Neural progenitor cell (in vitro differentiated cells): ENCODE results near the gene LARGE2. TPM values are rescaled to one million over a fixed set of nuclear protein-coding genes. Genes with fewer than 3 reads are reported as not detected.
A peak's percentile ranks its signal among the peaks of the same experiment; 100 is the strongest.

ENCODE experiments used
- DNase-seq: peaks from one replicate; pipeline ENCODE4 v3.0.0-alpha.2; 2016; ENCODE audit warnings: low spot score
- H2AFZ ChIP-seq: fragments of 200-600 bp; sonication (generic); replicated peaks from 2 replicates; pipeline ENCODE4 v1.6.1; 2016; ENCODE audit warnings: antibody characterized with exemption
- H3F3A ChIP-seq: fragments of 200-600 bp; sonication (generic); 2 replicates; pipeline ENCODE4 v1.6.1; 2016; ENCODE audit warnings: antibody characterized with exemption, low read depth
- H3K27ac ChIP-seq: fragments of 200-600 bp; sonication (generic); 2 replicates; pipeline ENCODE4 v1.5.1; 2016; ENCODE audit warnings: mild to moderate bottlenecking
- H3K27me3 ChIP-seq: fragments of 200-600 bp; sonication (generic); 2 replicates; pipeline ENCODE4 v1.6.1; 2016; ENCODE audit warnings: mild to moderate bottlenecking, moderate library complexity
- H3K36me3 ChIP-seq: fragments of 200-600 bp; sonication (generic); 2 replicates; pipeline ENCODE4 v1.5.1; 2016
- H3K4me1 ChIP-seq: fragments of 200-600 bp; sonication (generic); 2 replicates; pipeline ENCODE4 v1.6.1; 2016; ENCODE audit warnings: mixed run types
- H3K4me2 ChIP-seq: fragments of 200-600 bp; sonication (generic); 2 replicates; pipeline ENCODE4 v1.6.1; 2016
- H3K4me3 ChIP-seq: fragments of 200-600 bp; sonication (generic); 2 replicates; pipeline ENCODE4 v1.5.1; 2016
- H3K79me2 ChIP-seq: fragments of 200-600 bp; sonication (generic); 2 replicates; pipeline ENCODE4 v1.6.1; 2016; ENCODE audit warnings: low read depth
- H3K9ac ChIP-seq: fragments of 200-600 bp; sonication (generic); 2 replicates; pipeline ENCODE4 v1.6.1; 2016
- H3K9me3 ChIP-seq: fragments of 200-600 bp; sonication (generic); 2 replicates; pipeline ENCODE4 v1.5.1; 2016; ENCODE audit warnings: low read depth
- H4K20me1 ChIP-seq: fragments of 200-600 bp; sonication (generic); 2 replicates; pipeline ENCODE4 v1.6.1; 2016; ENCODE audit warnings: low read depth
- H3K27ac Mint-ChIP-seq: 3 replicates; pipeline ENCODE4 v1.8.0; 2021; ENCODE audit warnings: mixed read lengths
- H3K27me3 Mint-ChIP-seq: 2 replicates; pipeline ENCODE4 v1.8.0; 2022; ENCODE audit warnings: low read depth, mild to moderate bottlenecking, inconsistent platforms, moderate library complexity, mixed read lengths; ENCODE audit not compliant: insufficient read depth
- H3K36me3 Mint-ChIP-seq: 3 replicates; pipeline ENCODE4 v1.8.0; 2021; ENCODE audit warnings: mixed read lengths
- H3K4me1 Mint-ChIP-seq: 3 replicates; pipeline ENCODE4 v1.8.0; 2021; ENCODE audit warnings: mixed read lengths
- H3K4me3 Mint-ChIP-seq: 3 replicates; pipeline ENCODE4 v1.8.0; 2021; ENCODE audit warnings: mild to moderate bottlenecking, moderate library complexity, mixed read lengths
- H3K9me3 Mint-ChIP-seq: 3 replicates; pipeline ENCODE4 v1.8.0; 2020; ENCODE audit warnings: mixed read lengths
- CTCF ChIP-seq: fragments of 200-600 bp; sonication (generic); IDR thresholded peaks from 2 replicates; pipeline ENCODE4 v1.5.1; 2017; ENCODE audit warnings: antibody characterized with exemption, mild to moderate bottlenecking
- EZH2 ChIP-seq: fragments of 200-600 bp; sonication (generic); IDR thresholded peaks from 2 replicates; pipeline ENCODE4 v1.6.1; 2017; ENCODE audit warnings: antibody characterized with exemption, mild to moderate bottlenecking, moderate library complexity
- EZH2phosphoT487 ChIP-seq: fragments of 200-600 bp; sonication (generic); IDR thresholded peaks from 2 replicates; pipeline ENCODE4 v1.6.1; 2017; ENCODE audit warnings: antibody characterized with exemption
- total RNA-seq: library from RNA; depleted of rRNA; stranded (reverse); fragments of >200 nt; gene quantifications from 2 replicates; pipeline ENCODE4 v1.2.3, GENCODE V29; 2015; ENCODE audit warnings: low replicate concordance

The LARGE2 gene
- total RNA-seq, 1 donor from 2014 or later = 5.0 TPM

GRCh38 chr11:45884596-45885185 is 37.8 kb upstream of the LARGE2 start:
- H3K4me1 Mint-ChIP-seq = peaks cover 9% of the 10 kb centered on the region
- peak overlapping the region; percentile 79 for H3K4me3 Mint-ChIP-seq
- no peak overlapping the region for H3K4me2 ChIP-seq
- no peaks in the 10 kb centered on the region for H3K9me3 ChIP-seq
- peaks cover 11% of the 10 kb centered on the region for H3K27me3 Mint-ChIP-seq
- H3K27me3 ChIP-seq = peaks cover 11% of the 10 kb centered on the region
- H2AFZ ChIP-seq = no peak overlapping the region
- no peak overlapping the region for H3K4me3 ChIP-seq
- H3K36me3 ChIP-seq = no peaks in the 10 kb centered on the region
- no peak overlapping the region for H3K27ac ChIP-seq
- peaks cover 4% of the 10 kb centered on the region for H3K36me3 Mint-ChIP-seq
- no peaks in the 10 kb centered on the region for H3K79me2 ChIP-seq
- no peak overlapping the region for H3K27ac Mint-ChIP-seq
- H3K9ac ChIP-seq = no peak overlapping the region
- H3F3A ChIP-seq = peaks cover 12% of the 10 kb centered on the region
- peaks cover 40% of the 10 kb centered on the region for H4K20me1 ChIP-seq
- TF ChIP-seq EZH2 (no peak), EZH2phosphoT487 (no peak), CTCF (no peak)
- no peak for DNase-seq
- H3K4me1 ChIP-seq = peaks cover 3% of the 10 kb centered on the region
- H3K9me3 Mint-ChIP-seq = no peaks in the 10 kb centered on the region

- peak within 1 kb of the TSS; percentile 91 for H3K4me2 ChIP-seq
- H3K79me2 ChIP-seq = no peaks in the 10 kb centered on the region
- H3K4me3 ChIP-seq = peak within 1 kb of the TSS; percentile 67
- H3F3A ChIP-seq = peaks cover 12% of the 10 kb centered on the region
- H3K36me3 Mint-ChIP-seq = peaks cover 4% of the 10 kb centered on the region
- H3K27me3 Mint-ChIP-seq = peaks cover 11% of the 10 kb centered on the region
- TF ChIP-seq CTCF (peak; percentile 24), EZH2phosphoT487 (no peak), EZH2 (no peak)
- no peak within 1 kb of the TSS for H3K9ac ChIP-seq
- H3K36me3 ChIP-seq = no peaks in the 10 kb centered on the region
- H3K4me3 Mint-ChIP-seq = peak within 1 kb of the TSS; percentile 79
- H3K27ac ChIP-seq = no peak within 1 kb of the TSS
- H3K27ac Mint-ChIP-seq = no peak within 1 kb of the TSS
- no peaks in the 10 kb centered on the region for H3K9me3 ChIP-seq
- H3K9me3 Mint-ChIP-seq = no peaks in the 10 kb centered on the region
- H3K27me3 ChIP-seq = peaks cover 11% of the 10 kb centered on the region
- peaks cover 40% of the 10 kb centered on the region for H4K20me1 ChIP-seq
- H3K4me1 Mint-ChIP-seq = peaks cover 9% of the 10 kb centered on the region
- H3K4me1 ChIP-seq = peaks cover 3% of the 10 kb centered on the region
- peak; percentile 94 for DNase-seq
- H2AFZ ChIP-seq = peak within 1 kb of the TSS; percentile 64
Measured at GRCh38 chr11:45885274-45885920, 37.1 kb upstream of the LARGE2 start, which contains the start of gene MAPK8IP1. TSS of gene MAPK8IP1 (plus strand) at chr11:45885651. CDS start at chr11:45885821, 170 bp downstream.

DNA sequence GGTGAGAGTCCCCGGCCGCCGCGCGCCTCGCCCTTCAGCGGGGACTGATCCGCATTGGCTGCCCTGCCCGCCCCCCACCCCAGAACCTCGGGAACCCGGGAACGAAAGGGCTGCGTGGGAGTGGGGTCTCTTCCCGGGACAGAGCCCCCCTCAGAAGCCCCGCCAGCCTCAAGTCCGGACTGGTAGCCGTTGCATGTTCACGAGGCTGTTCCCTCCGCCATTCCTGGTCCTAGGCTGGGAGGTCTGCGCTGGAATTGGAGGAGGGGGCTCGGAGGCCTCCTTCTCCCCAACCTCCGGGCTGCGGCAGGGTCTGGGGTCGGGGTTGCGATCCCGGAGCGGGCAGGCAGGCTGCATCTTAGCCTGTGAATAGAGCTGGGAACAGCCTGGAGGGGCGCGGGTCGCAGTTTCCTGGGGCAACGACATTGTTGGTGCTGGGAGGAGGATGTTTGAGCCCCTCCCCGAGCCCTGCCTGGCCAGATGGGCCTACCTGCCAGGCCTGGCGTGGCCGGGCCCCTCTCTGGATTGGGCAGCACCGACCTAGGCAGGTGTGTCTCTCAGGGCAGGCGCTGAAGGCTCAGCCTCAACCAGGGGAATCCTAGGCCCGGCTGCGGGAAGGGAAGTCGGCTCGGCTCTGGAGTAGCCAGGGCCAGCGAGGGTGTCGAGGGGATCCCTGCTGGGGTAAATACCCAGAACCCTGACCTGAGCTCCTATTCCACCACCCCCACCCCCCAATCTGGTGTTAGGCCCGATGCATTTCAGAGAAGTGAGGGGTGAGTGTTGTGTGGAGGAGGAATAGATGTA is 36.3 kb upstream of the LARGE2 start:
- H3K9me3 ChIP-seq = no peaks in the 10 kb centered on the region
- peaks cover 4% of the 10 kb centered on the region for H3K36me3 Mint-ChIP-seq
- peak overlapping the region; percentile 67 for H3K4me3 ChIP-seq
- peak overlapping the region; percentile 74 for H3K4me3 Mint-ChIP-seq
- H3K27me3 Mint-ChIP-seq = peaks cover 11% of the 10 kb centered on the region
- peaks cover 11% of the 10 kb centered on the region for H3K27me3 ChIP-seq
- H4K20me1 ChIP-seq = peaks cover 40% of the 10 kb centered on the region
- no peak overlapping the region for H3K9ac ChIP-seq
- H3K9me3 Mint-ChIP-seq = no peaks in the 10 kb centered on the region
- no peaks in the 10 kb centered on the region for H3K36me3 ChIP-seq
- TF ChIP-seq EZH2 (peak; percentile 28), EZH2phosphoT487 (no peak)
- peak overlapping the region; percentile 91 for H3K4me2 ChIP-seq
- no peak overlapping the region for H3K27ac ChIP-seq
- peaks cover 3% of the 10 kb centered on the region for H3K4me1 ChIP-seq
- no peak overlapping the region for H3K27ac Mint-ChIP-seq
- peak; percentile 64 for DNase-seq
- no peaks in the 10 kb centered on the region for H3K79me2 ChIP-seq
- peak overlapping the region; percentile 64 for H2AFZ ChIP-seq
- peaks cover 12% of the 10 kb centered on the region for H3F3A ChIP-seq
- peaks cover 9% of the 10 kb centered on the region for H3K4me1 Mint-ChIP-seq
